HG03378 (cell line): ENCODE data around the gene TMEM200C.

ENCODE experiments used
- ATAC-seq: cut with Tn5 transposase; IDR thresholded peaks from one replicate; pipeline ENCODE4 v1.9.1; 2021; ENCODE audit warnings: mild to moderate bottlenecking, moderate library complexity; ENCODE audit not compliant: unreplicated experiment

Gene TMEM200C

DNA sequence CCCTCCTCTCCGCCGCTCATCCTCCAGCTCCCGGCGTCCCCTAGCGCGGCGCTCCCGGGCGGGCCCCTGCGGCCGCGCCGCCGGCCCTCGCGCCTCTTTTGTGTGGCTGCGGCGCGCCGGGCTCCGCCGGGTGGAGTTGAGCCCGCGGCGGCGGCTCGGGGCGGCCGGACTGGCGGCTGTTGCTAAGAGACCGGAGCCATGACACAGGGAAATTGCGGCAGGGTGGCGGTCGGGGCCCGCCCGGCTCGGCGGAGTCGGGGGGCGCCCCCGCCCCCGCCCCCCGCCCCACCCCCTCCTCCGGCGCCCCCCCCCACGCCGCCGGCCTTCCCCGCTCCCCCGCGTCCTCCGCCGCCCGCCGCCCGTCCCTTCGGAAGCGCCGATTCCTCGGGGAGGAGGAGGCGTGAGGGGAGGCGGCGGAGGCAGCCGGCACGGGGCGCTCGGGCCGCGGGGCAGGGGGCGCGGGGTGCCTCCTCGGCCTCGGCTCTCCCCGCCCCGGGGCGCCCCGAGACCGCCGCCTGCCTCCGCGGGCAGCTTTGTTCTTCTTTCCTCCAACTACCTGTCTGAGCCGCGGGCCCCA is at the start of gene TMEM200C:
TSS of gene TMEM200C (minus strand) at position 224 of the 577 bp plus-strand sequence. CDS start 3,459 bp downstream, outside the sequence.
- no peak for ATAC-seq

DNA sequence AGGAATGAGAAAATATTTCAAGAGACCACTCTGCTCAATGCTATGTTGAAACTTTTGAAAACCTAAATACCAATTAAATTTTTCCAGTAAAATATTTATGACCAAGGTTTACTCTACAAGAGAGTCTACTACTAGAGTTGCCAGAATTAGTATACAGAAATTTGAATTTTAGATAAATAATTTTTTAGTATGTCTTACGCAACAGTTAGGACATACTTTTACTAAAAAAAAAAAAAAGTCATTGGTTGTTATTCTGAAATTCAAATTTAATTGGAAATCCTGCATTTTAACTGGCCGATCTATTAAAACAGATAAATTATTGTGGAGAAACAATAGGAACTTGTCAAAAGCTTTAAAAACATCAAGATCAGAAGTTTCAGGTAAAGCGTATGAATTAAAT is 49.1 kb upstream of the TMEM200C start:
- ATAC-seq, result no peak

DNA sequence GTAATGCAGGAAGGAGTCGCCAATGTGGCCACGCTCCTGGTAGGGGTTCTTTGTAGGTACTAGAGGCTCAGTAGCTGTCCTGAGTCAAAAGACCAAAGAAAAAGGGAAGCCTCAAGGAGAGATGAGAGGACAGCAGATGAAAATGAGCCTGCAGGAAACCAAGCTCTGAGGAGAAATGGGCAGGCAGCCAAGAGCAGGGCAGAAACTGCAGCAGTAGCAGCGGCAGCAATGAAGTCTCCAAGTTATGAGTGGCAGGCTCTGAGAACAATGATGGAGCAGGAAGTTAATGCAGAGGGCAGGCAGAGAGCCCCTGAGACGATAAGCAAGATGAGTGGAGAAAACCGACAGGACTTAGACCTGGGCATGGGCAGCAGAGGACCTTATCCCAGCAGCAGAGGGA is 48.2 kb upstream of the TMEM200C start:
- no peak for ATAC-seq

DNA sequence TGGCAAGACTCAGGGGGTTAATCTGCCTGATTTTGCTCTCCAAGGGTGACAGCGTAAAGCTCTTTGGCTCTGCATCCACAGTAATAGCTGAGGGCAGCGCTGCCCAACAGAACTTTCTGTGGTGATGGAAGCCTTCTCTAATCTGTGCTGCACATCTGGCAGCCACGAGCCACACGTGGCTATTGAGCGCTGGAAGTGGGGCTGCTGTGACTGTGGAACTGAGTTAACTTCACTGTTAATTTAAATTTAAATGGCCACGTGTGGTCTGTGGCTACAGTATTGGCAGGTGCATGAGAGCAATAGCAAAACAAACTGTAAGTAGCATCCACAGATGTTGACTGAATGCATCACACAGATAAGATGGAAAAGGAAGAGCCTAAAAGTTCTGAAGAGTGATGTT is 47.3 kb upstream of the TMEM200C start:
- no peak for ATAC-seq

DNA sequence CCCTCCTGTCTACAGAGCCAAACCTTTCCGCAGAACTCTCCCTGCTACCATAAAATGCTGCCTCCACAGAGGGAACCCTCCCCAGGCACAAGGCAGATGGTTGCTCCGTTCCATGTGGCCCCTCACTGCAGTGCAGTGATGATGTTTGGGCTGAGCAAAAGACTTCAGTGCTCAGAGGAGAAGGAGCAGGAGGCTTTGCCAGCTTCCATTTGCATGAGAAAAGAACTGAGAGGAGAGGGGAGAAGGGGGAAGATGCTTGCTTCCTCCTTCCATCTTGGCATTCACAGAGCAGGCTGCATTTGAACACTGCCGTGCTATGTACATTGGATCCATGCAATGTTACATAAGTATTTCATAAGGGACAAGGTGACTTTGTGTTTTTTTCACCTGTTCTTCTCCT is 46.6 kb upstream of the TMEM200C start:
- no peak for ATAC-seq

DNA sequence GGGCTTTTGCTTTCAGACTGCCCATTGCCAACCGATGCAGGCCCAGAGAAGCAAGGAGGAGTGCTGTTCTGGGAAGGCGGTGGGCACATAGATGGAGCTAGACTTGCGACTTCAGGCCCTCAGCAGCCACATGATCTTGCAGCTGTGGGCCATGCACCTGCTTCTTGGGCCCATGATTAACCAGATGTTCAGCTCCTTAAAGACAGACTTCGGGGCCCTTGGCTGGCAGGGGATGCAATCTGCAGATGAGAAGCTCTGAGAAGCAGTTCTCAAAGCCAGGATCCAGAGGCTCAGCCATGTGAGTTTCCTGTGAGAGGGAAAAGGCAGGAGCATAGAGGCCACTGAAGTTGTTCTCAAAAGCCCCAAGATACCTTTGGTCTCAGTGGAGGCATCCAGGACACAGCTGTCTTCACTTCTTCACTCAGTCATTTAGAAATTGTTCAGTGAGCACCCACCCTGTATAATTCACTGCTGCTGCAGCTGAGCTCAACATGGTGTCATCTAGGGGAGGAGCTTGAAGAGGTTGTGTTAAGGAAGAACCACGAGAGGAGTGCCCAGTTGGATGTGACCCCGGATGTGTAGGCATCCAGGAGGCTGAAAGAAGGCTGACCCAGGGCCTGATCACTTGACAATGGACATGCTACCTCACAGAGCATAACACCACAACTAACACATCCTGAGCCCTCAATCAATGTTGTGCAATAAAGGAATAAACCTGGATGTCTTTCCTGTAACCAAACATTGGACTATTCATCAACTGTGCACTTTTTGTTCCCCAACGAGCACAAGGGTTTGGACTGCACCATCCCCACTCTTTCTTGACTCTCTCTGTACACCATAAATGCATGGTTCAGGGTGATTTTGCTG is 44.7 kb upstream of the TMEM200C start:
- ATAC-seq, result no peak

DNA sequence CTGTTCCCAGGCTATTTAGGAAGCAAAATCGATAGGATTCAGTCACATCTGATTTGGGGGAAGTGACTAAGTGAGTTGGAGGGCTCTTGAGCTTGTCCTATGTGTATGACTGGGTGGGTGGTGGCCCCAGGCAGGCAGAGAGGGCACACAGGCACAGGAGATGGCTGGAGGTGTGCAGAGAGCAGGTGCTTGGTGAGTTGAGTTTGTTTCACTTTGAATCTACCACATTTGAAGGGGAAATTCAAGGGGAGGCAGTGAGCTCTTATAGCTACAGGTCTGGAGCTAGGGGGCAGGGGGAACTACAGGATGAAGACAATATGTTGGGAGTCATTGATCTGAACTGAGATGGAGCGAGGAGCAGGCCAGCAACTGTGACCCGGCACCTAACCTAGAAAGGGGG is 42.5 kb upstream of the TMEM200C start:
- no peak for ATAC-seq

DNA sequence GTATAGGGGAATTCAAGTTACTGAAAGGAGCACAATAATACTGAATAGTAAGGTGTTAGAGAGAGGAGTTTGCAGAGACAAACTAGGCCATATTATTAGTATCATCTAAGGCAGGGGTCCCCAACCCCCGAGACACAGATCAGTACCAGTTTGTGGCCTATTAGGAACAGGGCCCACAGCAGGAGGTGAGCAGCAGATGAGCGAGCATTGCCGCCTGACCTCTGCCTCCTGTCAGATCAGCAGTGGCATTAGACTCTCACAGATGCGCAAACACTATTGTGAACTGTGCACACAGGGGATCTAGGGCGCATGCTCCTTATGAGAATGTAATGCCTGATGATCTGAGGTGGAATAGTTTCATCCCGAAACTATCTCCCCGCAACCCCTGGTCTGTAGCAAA is 41.8 kb upstream of the TMEM200C start:
- no peak for ATAC-seq

DNA sequence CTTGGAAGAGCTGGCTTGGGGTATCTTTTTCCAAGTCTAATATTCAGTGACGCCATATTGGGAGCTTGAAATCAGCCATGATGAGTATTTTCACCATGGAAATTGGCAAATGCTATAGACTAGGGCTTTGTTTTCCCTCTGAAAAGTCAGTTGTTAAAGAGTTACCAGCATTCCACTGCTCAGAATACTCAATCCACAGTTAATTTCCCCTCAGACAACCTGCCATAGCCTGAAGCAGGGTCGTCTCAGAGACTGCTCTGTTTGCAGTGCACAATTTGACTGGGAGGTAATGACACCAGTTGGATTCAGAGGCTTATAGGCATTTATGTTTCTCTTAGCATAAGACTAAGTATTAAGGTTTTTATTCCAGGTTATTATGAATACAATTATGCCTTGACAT is 35.5 kb upstream of the TMEM200C start:
- ATAC-seq, result no peak

DNA sequence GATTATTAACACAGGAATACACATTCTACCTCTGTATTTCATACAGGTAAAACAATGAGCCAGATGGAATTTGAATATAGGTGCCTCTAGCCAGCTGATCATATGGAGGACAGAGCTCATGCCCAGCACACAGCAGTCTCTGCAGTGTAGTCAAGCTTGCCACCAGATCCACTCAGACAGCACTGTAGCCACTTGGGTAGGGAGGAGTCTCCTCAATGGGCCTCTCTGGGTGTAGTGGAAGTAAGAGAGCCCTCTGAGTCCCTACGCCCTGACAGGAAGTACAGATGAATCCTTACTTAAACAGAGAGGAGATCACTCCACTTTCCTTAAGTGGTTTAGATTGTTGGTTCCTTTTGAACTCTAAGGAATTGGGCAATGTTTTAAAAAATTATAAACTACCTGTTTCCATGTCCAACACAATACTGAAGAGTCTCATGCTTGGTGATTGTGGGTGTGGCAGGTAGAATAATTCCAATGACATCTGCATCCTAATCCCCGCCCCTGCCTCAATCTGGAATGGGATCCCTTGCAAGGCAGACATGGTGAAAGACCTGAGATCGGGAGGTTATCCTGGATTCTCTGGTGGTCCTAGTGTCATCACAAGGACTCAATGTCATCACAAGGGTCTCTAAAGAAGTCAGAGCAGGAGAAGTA is 23.0 kb upstream of the TMEM200C start:
- no peak for ATAC-seq

DNA sequence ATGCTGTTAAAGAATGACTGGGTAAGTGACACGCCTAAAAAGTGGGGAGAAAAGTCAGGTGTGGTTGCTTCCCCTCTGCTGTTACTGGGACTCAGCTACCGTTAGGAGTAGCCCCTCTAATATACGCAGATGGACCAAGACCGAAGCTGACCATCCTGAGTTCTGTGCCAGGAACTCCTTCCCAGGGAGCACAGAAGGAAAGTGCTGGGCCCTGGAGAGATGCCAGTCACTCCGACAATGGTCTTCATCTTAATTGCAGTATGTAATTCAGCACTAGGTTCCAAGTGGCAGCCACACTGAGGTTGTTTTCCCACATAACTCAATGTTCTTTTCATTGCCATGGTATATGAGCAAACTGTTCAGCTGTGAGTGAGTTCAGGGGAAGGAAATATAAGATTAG is 19.6 kb upstream of the TMEM200C start:
- no peak for ATAC-seq

DNA sequence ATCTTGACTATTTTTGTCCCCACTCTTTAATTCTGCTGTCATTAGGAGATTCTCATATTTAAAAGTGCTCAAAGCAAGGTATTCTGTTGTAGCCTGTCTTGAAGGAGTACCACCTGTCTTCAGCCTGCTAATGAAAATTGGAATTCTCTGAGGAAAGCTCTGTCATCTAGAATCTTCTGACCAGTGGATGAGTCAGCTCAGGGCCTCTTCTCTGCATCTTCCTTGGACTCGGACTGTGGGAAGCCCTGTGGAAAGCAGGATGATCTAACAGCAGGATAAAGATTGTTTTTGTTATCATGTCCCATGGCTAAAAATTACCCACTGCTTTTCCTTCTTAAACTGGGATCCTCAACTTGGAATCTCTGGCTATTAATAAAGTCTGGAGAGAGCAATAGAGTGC is 18.7 kb upstream of the TMEM200C start:
- no peak for ATAC-seq

DNA sequence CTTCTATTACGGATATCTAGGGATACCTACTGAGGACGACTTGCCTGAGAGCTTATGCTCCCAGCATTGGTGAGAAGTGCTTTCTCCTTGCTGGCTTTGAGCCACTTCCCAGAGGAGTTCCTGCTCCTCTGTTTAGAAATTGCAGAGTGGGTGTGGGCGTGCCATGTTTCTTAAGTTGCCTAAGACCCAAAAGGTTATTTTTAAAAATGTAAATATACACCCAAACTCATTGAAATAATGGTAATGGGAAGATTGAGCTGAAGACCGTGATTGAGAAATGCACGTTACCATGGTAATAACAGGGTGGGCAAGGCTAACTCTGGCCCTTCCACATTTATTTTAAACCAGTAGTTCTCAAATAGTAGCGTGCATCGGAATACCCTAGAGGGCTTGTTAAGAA is 17.2 kb upstream of the TMEM200C start:
- ATAC-seq, result no peak

DNA sequence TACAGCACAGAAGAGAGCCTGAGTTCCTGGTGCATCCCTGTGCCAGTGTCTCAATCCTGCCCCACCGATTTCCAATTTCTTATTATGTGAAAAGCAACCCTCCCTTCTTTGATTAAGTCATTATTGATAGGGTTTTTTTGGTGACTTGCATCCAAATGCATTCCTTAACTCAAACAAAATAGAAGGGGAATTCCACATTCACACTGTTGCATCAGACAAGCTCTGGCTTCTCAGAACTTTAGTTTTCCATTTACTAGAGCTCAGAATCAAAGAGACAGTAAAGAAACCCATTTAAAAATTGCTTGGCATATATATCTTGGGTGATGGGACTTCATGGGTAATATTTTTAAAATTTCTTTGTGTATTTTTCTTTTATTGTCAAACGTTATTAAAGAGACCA is 13.8 kb upstream of the TMEM200C start:
- ATAC-seq, result no peak

DNA sequence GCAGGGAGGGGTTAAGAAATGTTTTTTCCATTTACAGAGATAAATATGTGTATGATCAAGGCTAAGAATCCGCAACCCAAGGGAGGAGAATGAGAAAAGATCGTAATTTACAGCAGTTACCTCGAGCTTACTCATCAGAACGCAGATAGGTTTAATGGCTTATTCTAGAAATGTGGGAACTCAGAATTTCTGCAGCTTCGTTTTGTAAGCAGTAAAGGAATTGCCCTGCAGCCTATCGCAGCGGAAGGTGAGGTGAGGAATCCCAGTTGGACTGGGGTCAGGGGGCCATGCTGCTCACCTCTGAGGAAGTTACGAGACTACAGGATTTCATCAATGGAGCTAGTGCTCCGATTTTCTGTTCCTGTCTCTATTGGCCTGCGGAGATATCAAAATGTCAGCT is 8.1 kb upstream of the TMEM200C start:
- ATAC-seq, result no peak

DNA sequence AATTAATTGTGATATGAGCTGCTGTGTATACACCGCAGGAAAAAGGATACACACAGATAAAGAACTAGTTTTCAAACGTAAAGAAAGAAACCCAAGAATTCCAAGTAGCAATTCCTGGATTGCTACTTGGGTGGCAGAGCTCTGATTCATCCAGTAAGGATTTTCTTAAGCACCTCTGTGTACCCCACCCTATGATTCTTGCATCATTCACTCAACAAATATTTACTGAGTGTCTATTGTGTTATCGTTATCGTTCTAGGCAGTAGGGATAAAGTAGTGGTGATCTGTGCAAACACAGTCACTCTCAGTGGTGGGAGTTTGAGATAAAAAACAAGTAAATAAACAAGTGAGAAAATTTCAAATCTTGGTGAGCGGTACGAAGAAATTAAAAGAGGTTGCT is 4.9 kb upstream of the TMEM200C start:
- no peak for ATAC-seq

DNA sequence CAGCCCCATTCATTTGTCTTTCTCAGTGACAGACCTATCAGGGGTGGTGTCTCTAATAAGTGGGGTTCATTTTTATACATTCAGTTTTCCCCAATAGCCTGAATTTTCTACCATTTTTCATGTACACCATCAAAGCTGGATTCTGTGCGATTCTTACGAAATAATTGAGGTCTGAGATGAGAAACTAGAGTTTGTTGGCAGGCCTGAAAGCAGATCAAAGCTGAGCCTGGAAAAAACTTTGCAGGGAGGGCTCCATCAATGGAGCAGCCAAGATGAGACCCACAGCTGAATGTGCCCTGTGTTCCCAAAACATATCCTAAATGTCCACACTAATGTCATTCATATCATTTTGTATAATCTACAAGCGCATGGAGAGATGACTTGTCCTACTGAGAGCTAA is 4.5 kb upstream of the TMEM200C start:
- no peak for ATAC-seq

DNA sequence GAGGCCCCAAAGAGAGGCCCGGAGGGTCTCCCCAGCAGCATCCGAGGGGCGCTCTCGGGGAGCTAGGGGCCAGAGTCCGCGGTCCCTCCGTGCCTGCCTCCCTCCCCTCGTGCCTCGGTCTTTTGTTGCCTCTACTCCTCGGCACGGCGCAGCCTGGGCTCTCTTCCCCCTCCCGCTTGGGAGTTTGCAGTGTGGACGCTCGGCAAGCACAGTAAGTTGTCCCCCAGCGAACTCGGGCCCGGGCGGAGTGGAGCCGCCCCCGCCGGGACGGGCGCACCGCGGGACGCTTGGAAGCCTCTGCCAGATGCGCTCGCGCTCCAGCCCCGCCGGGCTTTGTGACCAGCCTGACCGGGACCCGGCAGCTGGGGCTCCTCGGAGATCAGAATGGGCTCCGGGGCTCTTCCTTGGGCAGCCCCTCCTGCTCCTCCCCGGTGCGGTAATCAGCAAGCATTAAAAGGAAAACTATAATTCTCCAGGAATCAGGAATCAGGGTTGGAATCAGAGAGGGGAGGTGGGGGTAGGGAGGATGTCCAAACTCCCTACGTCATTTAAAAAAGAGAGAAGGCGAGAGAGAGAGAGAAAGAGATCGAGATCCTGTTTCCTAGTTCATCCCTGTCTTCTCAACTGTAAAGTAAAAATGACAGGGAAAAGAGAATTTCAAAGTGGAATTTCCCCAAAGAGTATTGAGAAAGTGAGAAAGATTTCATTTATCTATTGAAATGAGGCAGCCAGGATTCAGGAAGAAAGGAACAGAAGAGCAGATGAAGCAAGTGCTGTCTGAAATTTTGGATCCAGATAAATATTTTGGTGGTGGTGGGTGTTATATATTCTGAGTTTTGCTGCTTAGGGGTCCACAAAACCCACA is 786 bp upstream of the TMEM200C start:
- ATAC-seq, result no peak

DNA sequence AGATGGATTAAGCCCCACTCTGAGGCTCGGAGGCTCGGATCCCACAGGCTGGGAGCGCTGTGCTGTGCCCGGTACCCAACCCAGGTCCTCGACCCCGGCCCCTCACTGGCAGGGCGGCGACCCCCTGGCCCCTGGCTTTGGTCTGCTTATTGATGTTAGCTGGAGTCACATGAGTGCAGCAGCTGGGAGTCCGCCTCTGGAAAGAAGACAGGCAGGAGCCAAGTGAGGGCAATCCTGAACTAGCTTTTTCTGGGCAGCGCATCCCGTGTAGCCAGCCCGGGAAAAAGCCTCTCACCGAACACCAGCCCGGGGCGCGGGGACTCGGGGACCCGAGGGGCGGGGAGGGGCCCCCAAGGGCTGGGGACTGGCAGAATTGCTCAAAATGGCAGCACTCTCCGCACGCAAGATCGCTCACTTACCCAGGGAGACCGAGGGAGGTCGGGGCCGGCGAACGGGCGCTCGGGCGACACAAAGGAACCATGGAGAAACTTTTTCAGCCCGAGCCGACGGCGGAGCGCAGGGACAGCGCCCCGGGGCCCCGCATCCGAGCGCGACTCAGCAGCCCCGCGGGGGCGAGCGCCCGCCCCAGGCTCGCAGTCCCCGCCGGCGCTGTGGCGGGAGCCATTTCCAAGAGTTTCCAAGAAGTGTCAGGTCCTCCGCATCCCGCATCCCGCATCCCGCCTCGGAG is 567 bp downstream of the TMEM200C start:
- ATAC-seq, result no peak

DNA sequence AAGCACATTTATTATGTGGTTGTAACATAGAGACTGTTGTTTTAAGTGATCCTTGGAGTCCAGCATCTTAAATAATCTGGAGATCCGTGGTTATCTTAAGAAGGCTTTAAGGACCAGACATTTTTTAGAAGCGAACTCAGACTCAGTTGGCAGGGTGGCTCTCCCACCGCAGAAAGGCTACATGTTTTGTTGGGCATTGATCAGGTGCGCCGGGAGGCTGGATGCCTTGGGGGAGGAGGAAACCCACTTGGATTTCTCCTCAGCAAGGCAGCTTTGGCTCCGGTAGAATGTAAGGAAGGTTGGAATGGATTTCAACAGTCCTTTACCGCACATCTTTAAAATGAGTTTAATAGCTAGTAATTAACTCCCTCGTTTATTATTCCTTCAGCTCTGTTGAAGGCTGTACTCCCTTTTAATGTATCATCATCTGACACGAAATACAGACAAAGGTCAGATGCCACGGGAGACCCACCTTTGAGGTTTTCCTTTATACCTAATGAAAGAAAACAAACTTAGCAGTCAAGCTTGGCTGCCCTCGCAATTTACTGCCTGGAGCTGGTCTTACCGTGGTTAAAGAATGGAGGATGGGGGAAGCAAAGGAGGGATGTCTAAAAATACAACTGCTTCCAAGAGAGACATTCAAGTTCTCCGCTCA is 1.2 kb downstream of the TMEM200C start:
- no peak for ATAC-seq
